GM23338 (cell line): ENCODE data around the gene TMEM175. TPM values are rescaled to one million over a fixed set of nuclear protein-coding genes. Genes with fewer than 3 reads are reported as not detected.

Source experiments
- ATAC-seq: fragments of 200-7000 bp; cut with Tn5 transposase; 3 replicates; pipeline ENCODE4 v1.9.1; 2020
- DNase-seq: peaks from one replicate; pipeline ENCODE4 v3.0.0-alpha.2; 2015; ENCODE audit warnings: low spot score
- H2AFZ ChIP-seq: fragments of 200-600 bp; sonication (generic); 2 replicates; pipeline ENCODE4 v1.8.0; 2016; ENCODE audit warnings: antibody characterized with exemption, mild to moderate bottlenecking, moderate library complexity
- H3F3A ChIP-seq: fragments of 200-600 bp; sonication (generic); replicated peaks from 2 replicates; pipeline ENCODE4 v1.8.0; 2017; ENCODE audit warnings: antibody characterized with exemption, mixed run types, low read depth
- H3K27ac ChIP-seq: fragments of 200-600 bp; sonication (generic); 2 replicates; pipeline ENCODE4 v1.6.1; 2016; ENCODE audit warnings: low read depth
- H3K27me3 ChIP-seq: fragments of 200-600 bp; sonication (generic); 2 replicates; pipeline ENCODE4 v1.8.0; 2016; ENCODE audit warnings: mild to moderate bottlenecking, mixed run types, moderate library complexity; ENCODE audit not compliant: insufficient read depth
- H3K36me3 ChIP-seq: fragments of 200-600 bp; sonication (generic); 2 replicates; pipeline ENCODE4 v1.8.0; 2016; ENCODE audit warnings: mild to moderate bottlenecking; ENCODE audit not compliant: insufficient read depth
- H3K4me1 ChIP-seq: fragments of 200-600 bp; sonication (generic); 2 replicates; pipeline ENCODE4 v1.8.0; 2016; ENCODE audit warnings: mild to moderate bottlenecking, moderate library complexity; ENCODE audit not compliant: insufficient read depth
- H3K4me2 ChIP-seq: fragments of 200-600 bp; sonication (generic); 2 replicates; pipeline ENCODE4 v1.7.1; 2017; ENCODE audit warnings: mixed run types
- H3K4me3 ChIP-seq: fragments of 200-600 bp; sonication (generic); 2 replicates; pipeline ENCODE4 v1.6.1; 2016; ENCODE audit warnings: mixed run types
- H3K79me2 ChIP-seq: fragments of 200-600 bp; sonication (generic); replicated peaks from 2 replicates; pipeline ENCODE4 v1.8.0; 2017; ENCODE audit warnings: mild to moderate bottlenecking; ENCODE audit not compliant: insufficient read depth
- H3K9me2 ChIP-seq: fragments of 200-600 bp; sonication (generic); 2 replicates; pipeline ENCODE4 v1.8.0; 2017; ENCODE audit not compliant: insufficient read depth
- H4K20me1 ChIP-seq: fragments of 200-600 bp; sonication (generic); replicated peaks from 2 replicates; pipeline ENCODE4 v1.8.0; 2017; ENCODE audit warnings: mild to moderate bottlenecking; ENCODE audit not compliant: insufficient read depth
- H3K27ac Mint-ChIP-seq: 2 replicates; pipeline ENCODE4 v1.8.0; 2020; ENCODE audit warnings: inconsistent platforms, mild to moderate bottlenecking, moderate library complexity, mixed read lengths
- H3K27me3 Mint-ChIP-seq: 3 replicates; pipeline ENCODE4 v1.8.0; 2022; ENCODE audit warnings: low read depth, mild to moderate bottlenecking, moderate library complexity, mixed read lengths, inconsistent platforms; ENCODE audit not compliant: insufficient read depth, poor library complexity
- H3K36me3 Mint-ChIP-seq: 3 replicates; pipeline ENCODE4 v1.8.0; 2021; ENCODE audit warnings: low read depth, mild to moderate bottlenecking, inconsistent platforms, moderate library complexity, mixed read lengths
- H3K4me1 Mint-ChIP-seq: 3 replicates; pipeline ENCODE4 v1.8.0; 2020; ENCODE audit warnings: mild to moderate bottlenecking, inconsistent platforms, mixed read lengths
- H3K4me3 Mint-ChIP-seq: 3 replicates; pipeline ENCODE4 v1.8.0; 2021; ENCODE audit warnings: moderate library complexity, mild to moderate bottlenecking, inconsistent platforms, mixed read lengths
- H3K9me3 Mint-ChIP-seq: 3 replicates; pipeline ENCODE4 v1.8.0; 2020; ENCODE audit warnings: moderate library complexity, mild to moderate bottlenecking, inconsistent platforms, mixed read lengths
- CREB1 ChIP-seq: fragments of 250-450 bp; sonication (Bioruptor Pico); IDR thresholded peaks from 2 replicates; pipeline ENCODE4 v1.5.0; 2020; ENCODE audit warnings: low read depth, mild to moderate bottlenecking, moderate library complexity
- CTCF ChIP-seq, 2 experiments: fragments of 200-600 bp in 1 of 2; sonication (generic) in 1 of 2; conservative IDR thresholded peaks; 2 replicates each; pipeline versions ENCODE4 v1.5.1 to v1.6.1; 2016 to 2017; ENCODE audit warnings: antibody characterized with exemption in 2 of 2, low read depth in 2 of 2, mild to moderate bottlenecking in 2 of 2, moderate library complexity in 1 of 2
- ETS1 ChIP-seq: IDR thresholded peaks from 2 replicates; pipeline ENCODE4 v1.6.1; 2016; ENCODE audit warnings: antibody characterized with exemption
- EZH2 ChIP-seq: fragments of 200-600 bp; sonication (generic); IDR thresholded peaks from one replicate; pipeline ENCODE4 v1.8.0; 2017; ENCODE audit warnings: antibody characterized with exemption, mild to moderate bottlenecking, low read depth; ENCODE audit not compliant: unreplicated experiment
- EZH2phosphoT487 ChIP-seq: fragments of 200-600 bp; sonication (generic); IDR thresholded peaks from one replicate; pipeline ENCODE4 v1.8.1; 2018; ENCODE audit warnings: antibody characterized with exemption; ENCODE audit not compliant: unreplicated experiment
- JUNB ChIP-seq: IDR thresholded peaks from one replicate; pipeline ENCODE4 v1.6.1; 2016; ENCODE audit warnings: antibody characterized with exemption; ENCODE audit not compliant: unreplicated experiment
- NANOG ChIP-seq: IDR thresholded peaks from 2 replicates; pipeline ENCODE4 v1.6.1; 2016; ENCODE audit warnings: antibody characterized with exemption, borderline replicate concordance
- POLR2AphosphoS5 ChIP-seq: IDR thresholded peaks from 2 replicates; pipeline ENCODE4 v1.6.1; 2016; ENCODE audit warnings: antibody characterized with exemption, low read depth
- REST ChIP-seq: IDR thresholded peaks from one replicate; pipeline ENCODE4 v1.6.1; 2018; ENCODE audit warnings: antibody characterized with exemption; ENCODE audit not compliant: unreplicated experiment
- STAT1 ChIP-seq: IDR thresholded peaks from one replicate; pipeline ENCODE4 v1.6.1; 2016; ENCODE audit warnings: antibody characterized with exemption; ENCODE audit not compliant: unreplicated experiment
- ZNF114 ChIP-seq: fragments of 250-450 bp; sonication (Bioruptor Pico); IDR thresholded peaks from 2 replicates; pipeline ENCODE4 v1.5.0; 2020; ENCODE audit warnings: mild to moderate bottlenecking, moderate library complexity
- ZNF331 ChIP-seq: fragments of 250-450 bp; sonication (Bioruptor Pico); IDR thresholded peaks from 2 replicates; pipeline ENCODE4 v1.5.0; 2020; ENCODE audit warnings: low read depth, mild to moderate bottlenecking, moderate library complexity
- ZNF462 ChIP-seq: fragments of 250-450 bp; sonication (Bioruptor Pico); IDR thresholded peaks from 2 replicates; pipeline ENCODE4 v1.5.0; 2020; ENCODE audit warnings: mild to moderate bottlenecking, moderate library complexity
- polyA plus RNA-seq: library from polyadenylated mRNA; unstranded; fragments of >200 nt; fragmentation: Nextera tagmentation; extraction: Ambion mirVana; gene quantifications from 2 replicates; pipeline ENCODE4 v1.2.1, GENCODE V29; 2016
- total RNA-seq: library from RNA; depleted of rRNA; stranded (reverse); fragments of >200 nt; shearing (Covaris generic); gene quantifications from 2 replicates; pipeline ENCODE4 v1.2.3, GENCODE V29; 2014

The TMEM175 gene
- total and polyA plus RNA-seq, 2 experiments from 2014 or later, result 8.0 to 11.4 TPM

GRCh38 chr4:887034-887763 is 45.1 kb upstream of the TMEM175 start:
- no peak overlapping the region for H3K4me2 ChIP-seq
- H3K4me1 ChIP-seq, result no peaks in the 10 kb centered on the region
- Mint-ChIP-seq H3K4me1 (no peaks in the 10 kb centered on the region), H3K4me3 (no peak overlapping the region), H3K36me3 (peaks cover 22% of the 10 kb centered on the region), H3K9me3 (peaks cover 7% of the 10 kb centered on the region; the same call in 2 of the 3 replicates), H3K27ac (peak overlapping the region; percentile 62; the same call in 1 of the 2 replicates), H3K27me3 (peaks cover 15% of the 10 kb centered on the region)
- no peaks in the 10 kb centered on the region; the same call in 1 of the 2 replicates for H3K9me2 ChIP-seq
- TF ChIP-seq EZH2phosphoT487 (no peak), ZNF462 (CRISPR knock-in tag) (no peak), ETS1 (no peak), REST (no peak), ZNF331 (CRISPR knock-in tag) (no peak), EZH2 (no peak), CREB1 (CRISPR knock-in tag) (no peak), CTCF (conservative IDR thresholded peaks at IDR 0.05; ENCODE audit: low read depth in 2 of 2) (no peak), JUNB (no peak), ZNF114 (CRISPR knock-in tag) (no peak), STAT1 (no peak), POLR2AphosphoS5 (no peak), NANOG (no peak)
- no peaks in the 10 kb centered on the region for H4K20me1 ChIP-seq
- H3K27me3 ChIP-seq, result no peaks in the 10 kb centered on the region
- H3K27ac ChIP-seq, result no peak overlapping the region
- H3K4me3 ChIP-seq, result no peak overlapping the region
- H3F3A ChIP-seq, result 0 out of 2 replicates have a peak, but pooled peaks cover 11% of the 10 kb centered on the region
- H3K79me2 ChIP-seq, result no peaks in the 10 kb centered on the region
- ATAC-seq (no peak), DNase-seq (no peak)
- H3K36me3 ChIP-seq, result no peaks in the 10 kb centered on the region
- H2AFZ ChIP-seq, result no peak overlapping the region
